Loucy (cell line): ENCODE data around the gene LHX6.

Source experiments
- H2AFZ ChIP-seq: fragments of 200-600 bp; sonication (generic); 2 replicates; pipeline ENCODE4 v1.6.0; 2016; ENCODE audit warnings: antibody characterized with exemption, mild to moderate bottlenecking, low read length, moderate library complexity
- H3F3A ChIP-seq: fragments of 200-600 bp; 2 replicates; pipeline ENCODE4 v1.6.0; 2016; ENCODE audit warnings: antibody characterized with exemption, low read depth, mild to moderate bottlenecking
- H3K27me3 ChIP-seq: fragments of 200-600 bp; sonication (generic); 2 replicates; pipeline ENCODE4 v1.6.1; 2014; ENCODE audit warnings: low read length, mild to moderate bottlenecking; ENCODE audit not compliant: insufficient read depth, poor library complexity, severe bottlenecking
- H3K36me3 ChIP-seq: fragments of 200-600 bp; sonication (generic); 2 replicates; pipeline ENCODE4 v1.6.1; 2016; ENCODE audit warnings: low read length; ENCODE audit not compliant: insufficient read depth
- H3K4me1 ChIP-seq: fragments of 200-600 bp; sonication (generic); 2 replicates; pipeline ENCODE4 v1.5.1; 2014; ENCODE audit warnings: low read length, mild to moderate bottlenecking; ENCODE audit not compliant: insufficient read depth, poor library complexity, severe bottlenecking
- H3K4me2 ChIP-seq: fragments of 200-600 bp; sonication (generic); 2 replicates; pipeline ENCODE4 v1.6.0; 2014; ENCODE audit warnings: antibody characterized with exemption, low read length, low read depth, mild to moderate bottlenecking; ENCODE audit not compliant: poor library complexity, severe bottlenecking
- H3K4me3 ChIP-seq: fragments of 200-600 bp; sonication (generic); 2 replicates; pipeline ENCODE4 v1.5.1; 2014; ENCODE audit warnings: low read length, mild to moderate bottlenecking, mixed read lengths; ENCODE audit not compliant: poor library complexity, severe bottlenecking
- H3K79me2 ChIP-seq: fragments of 200-600 bp; sonication (generic); 2 replicates; pipeline ENCODE4 v1.6.1; 2014; ENCODE audit warnings: low read length; ENCODE audit not compliant: insufficient read depth
- H3K9ac ChIP-seq: fragments of 200-600 bp; sonication (generic); 2 replicates; pipeline ENCODE4 v1.6.0; 2014; ENCODE audit warnings: mild to moderate bottlenecking, low read depth, low read length, moderate library complexity; ENCODE audit not compliant: poor library complexity, severe bottlenecking
- H3K9me2 ChIP-seq: fragments of 200-600 bp; sonication (generic); replicated peaks from 2 replicates; pipeline ENCODE4 v1.6.1; 2016; ENCODE audit warnings: low read depth, low read length, mixed read lengths
- H3K9me3 ChIP-seq: fragments of 200-600 bp; sonication (generic); 2 replicates; pipeline ENCODE4 v1.6.1; 2014; ENCODE audit warnings: mild to moderate bottlenecking, antibody characterized with exemption, low read length, low read depth; ENCODE audit not compliant: insufficient read depth
- H4K20me1 ChIP-seq: fragments of 200-600 bp; sonication (generic); 2 replicates; pipeline ENCODE4 v1.6.0; 2014; ENCODE audit warnings: antibody characterized with exemption, low read length, mild to moderate bottlenecking; ENCODE audit not compliant: insufficient read depth, poor library complexity, severe bottlenecking
- CTCF ChIP-seq: fragments of 200-600 bp; sonication (generic); conservative IDR thresholded peaks from 2 replicates; pipeline ENCODE4 v1.5.1; 2014; ENCODE audit warnings: mild to moderate bottlenecking, antibody characterized with exemption, low read length
- EZH2phosphoT487 ChIP-seq: fragments of 200-600 bp; IDR thresholded peaks from 2 replicates; pipeline ENCODE4 v1.6.1; 2018; ENCODE audit warnings: antibody characterized with exemption, mild to moderate bottlenecking, moderate library complexity, borderline replicate concordance

LHX6 gene

GRCh38 chr9:122261469-122261881 is 32.7 kb upstream of the LHX6 start:
- peaks cover 79% of the 10 kb centered on the region for H3K79me2 ChIP-seq
- H3K27me3 ChIP-seq: no peaks in the 10 kb centered on the region
- peak overlapping the region; percentile 86 for H3K4me3 ChIP-seq
- no peaks in the 10 kb centered on the region for H3F3A ChIP-seq
- no peak overlapping the region for H2AFZ ChIP-seq
- no peaks in the 10 kb centered on the region for H3K9me2 ChIP-seq
- peak overlapping the region; percentile 29 for H3K9ac ChIP-seq
- peaks cover 49% of the 10 kb centered on the region for H3K4me1 ChIP-seq
- peak overlapping the region; percentile 79 for H3K4me2 ChIP-seq
- TF ChIP-seq CTCF (no peak), EZH2phosphoT487 (no peak)
- peaks cover 28% of the 10 kb centered on the region for H4K20me1 ChIP-seq
- H3K36me3 ChIP-seq: peaks cover 22% of the 10 kb centered on the region; the same call in 1 of the 2 replicates
- H3K9me3 ChIP-seq: no peaks in the 10 kb centered on the region

GRCh38 chr9:122258886-122259415 is 30.2 kb upstream of the LHX6 start:
- no peak for TF ChIP-seq CTCF
- TF ChIP-seq EZH2phosphoT487: no peak
- no peaks in the 10 kb centered on the region for H3F3A ChIP-seq
- no peaks in the 10 kb centered on the region for H3K9me2 ChIP-seq
- no peaks in the 10 kb centered on the region for H3K9me3 ChIP-seq
- no peak overlapping the region for H3K4me3 ChIP-seq
- no peak overlapping the region for H2AFZ ChIP-seq
- H3K36me3 ChIP-seq: peaks cover 22% of the 10 kb centered on the region; the same call in 1 of the 2 replicates
- peaks cover 27% of the 10 kb centered on the region for H4K20me1 ChIP-seq
- peaks cover 37% of the 10 kb centered on the region for H3K4me1 ChIP-seq
- no peaks in the 10 kb centered on the region for H3K27me3 ChIP-seq
- peaks cover 66% of the 10 kb centered on the region for H3K79me2 ChIP-seq
- H3K9ac ChIP-seq: no peak overlapping the region
- peak overlapping the region; percentile 20 for H3K4me2 ChIP-seq

- Histone ChIP-seq H3K4me3 (no peak overlapping the region), H3K27me3 (no peaks in the 10 kb centered on the region), H3K9me2 (no peaks in the 10 kb centered on the region), H4K20me1 (peaks cover 8% of the 10 kb centered on the region), H3K79me2 (peaks cover 42% of the 10 kb centered on the region; the same call in 1 of the 2 replicates), H3K9me3 (no peaks in the 10 kb centered on the region), H3K4me1 (peaks cover 11% of the 10 kb centered on the region), H3F3A (no peaks in the 10 kb centered on the region), H3K9ac (no peak overlapping the region), H3K36me3 (peaks cover 44% of the 10 kb centered on the region; the same call in 1 of the 2 replicates), H2AFZ (no peak overlapping the region), H3K4me2 (no peak overlapping the region)
- TF ChIP-seq EZH2phosphoT487: no peak
- no peak for TF ChIP-seq CTCF
These were observed 27.4 kb upstream of the LHX6 start for GRCh38 chr9:122256206-122256605.
